ENCODE results near the gene GPR132. TPM values are rescaled to one million over a fixed set of nuclear protein-coding genes. Genes with fewer than 3 reads are reported as not detected.
"Not testable (repeated sequence)": the region's sequence is repeated elsewhere in the genome, so short reads cannot be mapped to it uniquely, and the experiment has no call there.

The GPR132 gene
- total RNA-seq, 1 donor from 2014 or later, result 1.3 TPM

GRCh38 chr14:105092171-105093037, 27.2 kb upstream of the GPR132 start:
- peak; percentile 1 for ATAC-seq
- intact Hi-C loops (cut with micrococcal nuclease), result no loop called here
- peak; percentile 41 for DNase-seq

GRCh38 chr14:105091517-105092170, 26.4 kb upstream of the GPR132 start:
- intact Hi-C loops (cut with micrococcal nuclease), result no loop called here
- DNase-seq, result peak; percentile 90
- peak; percentile 57 for ATAC-seq

GRCh38 chr14:105091054-105091516, 25.9 kb upstream of the GPR132 start:
- intact Hi-C loops (cut with micrococcal nuclease), result no loop called here
- DNase-seq (peak; percentile 39), ATAC-seq (no peak)

- intact Hi-C loops (cut with micrococcal nuclease), result no loop called here
- DNase-seq, result peak; percentile 92
- peak; percentile 50 for ATAC-seq
Measured at GRCh38 chr14:105090493-105091053, 25.3 kb upstream of the GPR132 start.

- intact Hi-C loops (cut with micrococcal nuclease), result no loop called here
- DNase-seq (no peak), ATAC-seq (no peak)
Measured at GRCh38 chr14:105089746-105090492, 24.7 kb upstream of the GPR132 start.

GRCh38 chr14:105088812-105089745, 23.8 kb upstream of the GPR132 start:
- DNase-seq (no peak), ATAC-seq (no peak)
- intact Hi-C loops (cut with micrococcal nuclease), result no loop called here

- ATAC-seq, result peak; percentile 0
- intact Hi-C loops (cut with micrococcal nuclease), result no loop called here
Measured at GRCh38 chr14:105087963-105088811, 23.0 kb upstream of the GPR132 start.

GRCh38 chr14:105087308-105087962, 22.2 kb upstream of the GPR132 start:
- ATAC-seq, result peak; percentile 9

More at GRCh38 chr14:105087963-105088811, 23.0 kb upstream of the GPR132 start:
- peak; percentile 78 for DNase-seq

GRCh38 chr14:105086833-105087307, 21.6 kb upstream of the GPR132 start:
- DNase-seq (peak; percentile 93), ATAC-seq (peak; percentile 67)
- intact Hi-C loops (cut with micrococcal nuclease), result no loop called here

More at GRCh38 chr14:105087308-105087962, 22.2 kb upstream of the GPR132 start:
- intact Hi-C loops (cut with micrococcal nuclease), result no loop called here
- peak; percentile 73 for DNase-seq

- intact Hi-C loops (cut with micrococcal nuclease), result no loop called here
- ATAC-seq (no peak), DNase-seq (no peak)
Measured at GRCh38 chr14:105085766-105086165, 20.5 kb upstream of the GPR132 start.

GRCh38 chr14:105084741-105085571, 19.7 kb upstream of the GPR132 start:
- DNase-seq (no peak), ATAC-seq (no peak)
- intact Hi-C loops (cut with micrococcal nuclease), result no loop called here

- no peak for DNase-seq
- intact Hi-C loops (cut with micrococcal nuclease), result no loop called here
- ATAC-seq, result no peak
Measured at GRCh38 chr14:105083926-105084685, 18.9 kb upstream of the GPR132 start.

- DNase-seq (no peak), ATAC-seq (no peak)
- intact Hi-C loops (cut with micrococcal nuclease), result no loop called here
Measured at GRCh38 chr14:105082703-105083102, 17.5 kb upstream of the GPR132 start.

- intact Hi-C loops (cut with micrococcal nuclease); ATAC-seq; DNase-seq: not testable (repeated sequence)
Measured at GRCh38 chr14:105081473-105081872, 16.2 kb upstream of the GPR132 start.

- DNase-seq, result no peak
- no peak for ATAC-seq
- intact Hi-C loops (cut with micrococcal nuclease), result no loop called here
Measured at GRCh38 chr14:105080161-105080560, 14.9 kb upstream of the GPR132 start.
